Measurements from ENCODE around the gene C1QTNF1. TPM values are rescaled to one million over a fixed set of nuclear protein-coding genes. Genes with fewer than 3 reads are reported as not detected.
"Not testable (repeated sequence)": the region's sequence is repeated elsewhere in the genome, so short reads cannot be mapped to it uniquely, and the experiment has no call there.

C1QTNF1 gene
- total RNA-seq, 1 donor = 13.8 TPM

GRCh38 chr17:79019261-79019631 lies 4.7 kb upstream of the C1QTNF1 start:
- Histone ChIP-seq H3K4me1 (ENCODE audit: insufficient read depth, low read length) (peaks cover 13% of the 10 kb centered on the region), H3K9me3 (ENCODE audit: low read depth, low read length) (no peaks in the 10 kb centered on the region), H3K27ac (ENCODE audit: low read depth, low read length) (no peak overlapping the region), H3K36me3 (ENCODE audit: insufficient read depth, low read length) (no peaks in the 10 kb centered on the region), H2AFZ (ENCODE audit: low read length) (no peak overlapping the region), H3K4me3 (ENCODE audit: insufficient read depth, low read length) (no peak overlapping the region), H3K27me3 (ENCODE audit: insufficient read depth, low read length) (peaks cover 10% of the 10 kb centered on the region), H3K4me2 (ENCODE audit: insufficient read depth, low read length) (no peak overlapping the region), H3K79me2 (ENCODE audit: insufficient read depth, low read length) (no peaks in the 10 kb centered on the region), H4K20me1 (ENCODE audit: insufficient read depth, low read length) (no peaks in the 10 kb centered on the region)
- no peak for DNase-seq (ENCODE audit: insufficient read length, low spot score, missing footprints)
- TF ChIP-seq CTCF (IDR thresholded peaks at IDR 0.05; ENCODE audit: extremely low read depth, low read depth, low read length) = no peak

GRCh38 chr17:79019632-79020584 lies 4.1 kb upstream of the C1QTNF1 start:
- TF ChIP-seq CTCF (IDR thresholded peaks at IDR 0.05; ENCODE audit: extremely low read depth, low read depth, low read length) = peak; percentile 84
- Histone ChIP-seq H3K9me3 (ENCODE audit: low read depth, low read length) (no peaks in the 10 kb centered on the region), H3K4me3 (ENCODE audit: insufficient read depth, low read length) (peak overlapping the region; percentile 38), H3K27ac (ENCODE audit: low read depth, low read length) (peak overlapping the region; percentile 43), H3K4me2 (ENCODE audit: insufficient read depth, low read length) (peak overlapping the region; percentile 71), H3K4me1 (ENCODE audit: insufficient read depth, low read length) (peaks cover 19% of the 10 kb centered on the region), H3K36me3 (ENCODE audit: insufficient read depth, low read length) (no peaks in the 10 kb centered on the region), H2AFZ (ENCODE audit: low read length) (peak overlapping the region; percentile 35), H3K79me2 (ENCODE audit: insufficient read depth, low read length) (no peaks in the 10 kb centered on the region), H3K27me3 (ENCODE audit: insufficient read depth, low read length) (peaks cover 17% of the 10 kb centered on the region), H4K20me1 (ENCODE audit: insufficient read depth, low read length) (no peaks in the 10 kb centered on the region)
- DNase-seq (ENCODE audit: insufficient read length, low spot score, missing footprints) = peak; percentile 87

- Histone ChIP-seq H3K4me1 (ENCODE audit: insufficient read depth, low read length) (peaks cover 27% of the 10 kb centered on the region), H3K79me2 (ENCODE audit: insufficient read depth, low read length) (no peaks in the 10 kb centered on the region), H3K9me3 (ENCODE audit: low read depth, low read length) (no peaks in the 10 kb centered on the region), H3K27me3 (ENCODE audit: insufficient read depth, low read length) (peaks cover 23% of the 10 kb centered on the region), H3K4me3 (ENCODE audit: insufficient read depth, low read length) (no peak overlapping the region), H3K36me3 (ENCODE audit: insufficient read depth, low read length) (no peaks in the 10 kb centered on the region), H4K20me1 (ENCODE audit: insufficient read depth, low read length) (no peaks in the 10 kb centered on the region), H3K4me2 (ENCODE audit: insufficient read depth, low read length) (no peak overlapping the region), H3K27ac (ENCODE audit: low read depth, low read length) (no peak overlapping the region), H2AFZ (ENCODE audit: low read length) (no peak overlapping the region)
- peak; percentile 43 for DNase-seq (ENCODE audit: insufficient read length, low spot score, missing footprints)
- TF ChIP-seq CTCF (IDR thresholded peaks at IDR 0.05; ENCODE audit: extremely low read depth, low read depth, low read length) = no peak
Measured at GRCh38 chr17:79020631-79021301, 3.2 kb upstream of the C1QTNF1 start.

- Histone ChIP-seq H3K4me1 (ENCODE audit: insufficient read depth, low read length) (peaks cover 36% of the 10 kb centered on the region), H3K27me3 (ENCODE audit: insufficient read depth, low read length) (peaks cover 23% of the 10 kb centered on the region)
- H3K36me3 ChIP-seq (ENCODE audit: insufficient read depth, low read length); H3K27ac ChIP-seq (ENCODE audit: low read depth, low read length); H3K4me3 ChIP-seq (ENCODE audit: insufficient read depth, low read length); H4K20me1 ChIP-seq (ENCODE audit: insufficient read depth, low read length); H3K4me2 ChIP-seq (ENCODE audit: insufficient read depth, low read length); H2AFZ ChIP-seq (ENCODE audit: low read length); H3K79me2 ChIP-seq (ENCODE audit: insufficient read depth, low read length); H3K9me3 ChIP-seq (ENCODE audit: low read depth, low read length); DNase-seq (ENCODE audit: insufficient read length, low spot score, missing footprints): not testable (repeated sequence)
Measured at GRCh38 chr17:79021929-79022328, 2.0 kb upstream of the C1QTNF1 start.
